ENCODE results near the gene SHISA8.

GRCh38 chr22:41935509-41935908, 20.6 kb upstream of the SHISA8 start:
- no peak for TF ChIP-seq CTCF (IDR thresholded peaks at IDR 0.05; ENCODE audit: insufficient read depth, low read length, poor library complexity, severe bottlenecking)
- TF ChIP-seq EZH2phosphoT487 (conservative IDR thresholded peaks at IDR 0.05; ENCODE audit: low read length) = no peak

All from SU-DHL-6 (cell line).